Lung (tissue), 12 donors: ENCODE measurements around the gene TXNDC5. TPM values are rescaled to one million over a fixed set of nuclear protein-coding genes. Genes with fewer than 3 reads are reported as not detected.

Experiments
- ATAC-seq: fragments of 200-7000 bp; cut with Tn5 transposase; one replicate; pipeline ENCODE4 v1.9.1; 2020; ENCODE audit warnings: moderate number of reproducible peaks; ENCODE audit not compliant: insufficient read depth, low FRiP score
- DNase-seq, 3 donors: peaks; one replicate each; pipeline ENCODE4 v3.0.0-alpha.2; 2013 to 2017
- H3K27ac ChIP-seq, 2 donors: one replicate each; pipeline ENCODE4 v1.5.1; 2013; ENCODE audit warnings: mild to moderate bottlenecking in 2 of 2, moderate library complexity in 2 of 2, control low read depth in 1 of 2, inconsistent platforms in 1 of 2, low read depth in 1 of 2, low read length in 1 of 2
- H3K27me3 ChIP-seq, 3 donors: one replicate each; pipeline ENCODE4 v1.5.1; 2013; ENCODE audit warnings: low read length in 2 of 3; ENCODE audit not compliant: control insufficient read depth in 3 of 3, insufficient read depth in 3 of 3
- H3K36me3 ChIP-seq, 4 donors: one replicate each; pipeline ENCODE4 v1.5.1; 2013; ENCODE audit warnings: low read length in 4 of 4, mild to moderate bottlenecking in 1 of 4, moderate library complexity in 1 of 4; ENCODE audit not compliant: control insufficient read depth in 4 of 4, insufficient read depth in 4 of 4
- H3K4me1 ChIP-seq, 5 donors: one replicate each; pipeline ENCODE4 v1.5.1; 2013; ENCODE audit warnings: low read length in 5 of 5, mild to moderate bottlenecking in 2 of 5, moderate library complexity in 1 of 5; ENCODE audit not compliant: control insufficient read depth in 5 of 5, insufficient read depth in 5 of 5
- H3K4me3 ChIP-seq: one replicate; pipeline ENCODE4 v1.5.1; 2013; ENCODE audit warnings: mild to moderate bottlenecking, control low read depth, moderate library complexity
- H3K9ac ChIP-seq, 2 donors: one replicate each; pipeline ENCODE4 v1.5.1; 2013; ENCODE audit warnings: low read length in 2 of 2, control low read depth in 1 of 2; ENCODE audit not compliant: insufficient read depth in 1 of 2
- H3K9me3 ChIP-seq, 4 donors: one replicate each; pipeline ENCODE4 v1.5.1; 2013; ENCODE audit warnings: low read length in 3 of 4, mild to moderate bottlenecking in 1 of 4, moderate library complexity in 1 of 4; ENCODE audit not compliant: control insufficient read depth in 4 of 4, insufficient read depth in 3 of 4
- WGBS, 2 donors: extraction: QIAGEN DNeasy Blood & Tissue Kit; methylation state at CpG; one replicate each; pipeline ENCODE4 v1.1.7; 2013; 5-methylcytosine and 5-hydroxymethylcytosine counted together
- polyA plus RNA-seq, 2 donors: library from polyadenylated mRNA; stranded (reverse); fragments of 200-250 nt; gene quantifications; one replicate each; pipeline ENCODE4 v1.2.1, GENCODE V29; 2013
- total RNA-seq, 2 donors: library from RNA; depleted of rRNA in 1 of 2; stranded (reverse); fragments of >200 nt in 1 of 2; gene quantifications; one replicate each; pipeline ENCODE4 v1.2.1, GENCODE V29; 2014 to 2021
- TF ChIP-seq, protein P1 (sequence below): IDR thresholded peaks from 2 replicates; pipeline ENCODE4 v1.5.1; 2012; ENCODE audit warnings: mild to moderate bottlenecking; ENCODE audit errors: control extremely low read depth, extremely low read depth
- donor health status: control.
- donor health status: control.
- donor health status: Bipolar disorder and iron deficiency.
- donor health status: healthy.
- donor health status: DM: yes; HTN: yes; CAD: no.

TXNDC5 gene
- total and polyA plus RNA-seq, 4 donors, result 79.2 to 177 (median 123) TPM

DNA sequence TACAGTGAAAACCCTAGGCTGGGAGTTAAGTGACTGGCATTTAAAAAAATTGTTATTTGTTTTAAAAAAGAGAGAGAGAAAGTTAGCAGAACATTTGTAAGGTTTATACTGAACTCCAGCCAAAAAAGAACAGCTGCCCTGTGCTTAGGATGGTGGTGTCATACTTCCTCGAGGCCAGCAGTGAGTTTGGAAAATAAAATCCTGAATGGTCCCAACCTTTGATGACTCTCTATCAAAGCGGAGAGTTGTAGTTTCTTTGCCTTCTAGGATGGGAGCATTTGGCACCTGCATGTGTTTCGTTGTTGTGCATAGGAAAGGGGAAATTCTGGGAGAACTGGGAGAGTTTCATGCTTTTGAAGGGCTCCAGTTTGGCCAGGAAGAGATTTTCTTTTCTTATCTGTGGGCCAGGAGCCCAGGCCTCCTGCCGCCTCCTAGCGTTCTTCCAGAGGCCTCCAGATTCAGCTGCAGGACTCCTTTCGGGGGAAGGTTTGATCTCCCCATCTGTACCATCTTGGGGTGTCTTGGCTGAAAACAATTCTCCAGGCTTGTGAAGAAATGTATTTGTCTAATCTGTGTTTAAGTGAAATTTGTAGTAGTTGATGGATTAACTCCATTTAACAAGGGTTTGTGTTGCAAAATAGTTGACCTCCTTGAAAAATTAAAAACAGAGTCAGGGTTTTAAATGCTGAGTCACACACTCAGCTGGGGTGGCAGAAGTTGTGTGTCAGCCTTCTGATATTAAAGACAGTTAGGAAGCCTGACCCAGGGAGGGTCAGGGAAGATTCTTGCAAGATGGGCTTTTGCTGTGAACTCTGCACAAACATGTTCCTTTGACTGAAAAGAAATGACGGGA, 63.4 kb downstream of the TXNDC5 start:
- Histone ChIP-seq H3K4me1 (peaks cover 0 to 12% (median 0%) of the 10 kb centered on the region in 5 donors), H3K9me3 (peaks cover 0 to 10% (median 4%) of the 10 kb centered on the region in 4 donors), H3K4me3 (no peak overlapping the region), H3K9ac (no peak overlapping the region), H3K27ac (no peak overlapping the region), H3K27me3 (no peaks in the 10 kb centered on the region), H3K36me3 (no peaks in the 10 kb centered on the region)
- TF ChIP-seq, protein P1, sequence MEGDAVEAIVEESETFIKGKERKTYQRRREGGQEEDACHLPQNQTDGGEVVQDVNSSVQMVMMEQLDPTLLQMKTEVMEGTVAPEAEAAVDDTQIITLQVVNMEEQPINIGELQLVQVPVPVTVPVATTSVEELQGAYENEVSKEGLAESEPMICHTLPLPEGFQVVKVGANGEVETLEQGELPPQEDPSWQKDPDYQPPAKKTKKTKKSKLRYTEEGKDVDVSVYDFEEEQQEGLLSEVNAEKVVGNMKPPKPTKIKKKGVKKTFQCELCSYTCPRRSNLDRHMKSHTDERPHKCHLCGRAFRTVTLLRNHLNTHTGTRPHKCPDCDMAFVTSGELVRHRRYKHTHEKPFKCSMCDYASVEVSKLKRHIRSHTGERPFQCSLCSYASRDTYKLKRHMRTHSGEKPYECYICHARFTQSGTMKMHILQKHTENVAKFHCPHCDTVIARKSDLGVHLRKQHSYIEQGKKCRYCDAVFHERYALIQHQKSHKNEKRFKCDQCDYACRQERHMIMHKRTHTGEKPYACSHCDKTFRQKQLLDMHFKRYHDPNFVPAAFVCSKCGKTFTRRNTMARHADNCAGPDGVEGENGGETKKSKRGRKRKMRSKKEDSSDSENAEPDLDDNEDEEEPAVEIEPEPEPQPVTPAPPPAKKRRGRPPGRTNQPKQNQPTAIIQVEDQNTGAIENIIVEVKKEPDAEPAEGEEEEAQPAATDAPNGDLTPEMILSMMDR, result no peak
- 60 to 86% methylated on average over 7 of the region's 7 CpGs for WGBS, 2 donors
- DNase-seq (peak; percentile 32 to 86 (median 79)), ATAC-seq (no peak)

DNA sequence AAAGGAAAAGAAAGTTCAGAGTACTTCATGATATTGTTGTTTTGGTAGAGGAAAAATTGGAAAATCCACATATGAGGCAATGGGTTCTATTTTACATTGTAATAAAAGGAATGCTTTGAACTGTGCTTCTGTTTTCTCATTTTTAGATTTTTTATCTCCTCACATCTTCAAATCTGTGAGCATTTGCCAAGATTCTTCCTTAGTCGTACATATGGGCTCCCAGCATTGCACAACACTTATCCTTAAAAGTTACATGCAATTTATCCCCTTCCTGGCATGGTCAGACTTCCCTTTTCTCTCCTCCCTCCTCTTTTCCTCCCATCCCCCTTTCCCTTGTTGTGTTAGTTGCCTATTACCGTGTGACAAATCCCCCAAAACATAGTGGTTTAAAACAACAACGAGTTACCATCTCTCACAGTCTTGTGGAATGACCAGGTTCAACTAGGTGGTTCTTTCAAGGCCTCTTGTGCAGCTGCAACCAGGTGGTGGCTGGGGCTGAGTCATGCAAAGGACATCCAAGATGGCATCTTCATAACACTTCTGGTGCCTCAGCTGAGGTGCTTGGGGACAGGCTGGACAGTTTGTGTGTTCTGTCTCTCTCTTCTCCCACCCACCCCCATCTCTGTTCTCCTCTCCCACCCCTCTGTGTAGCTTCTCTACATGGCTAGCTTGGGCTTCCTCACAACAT, 68.7 kb downstream of the TXNDC5 start:
- Histone ChIP-seq H3K9ac (no peak overlapping the region), H3K9me3 (peaks cover 0 to 6% (median 4%) of the 10 kb centered on the region in 4 donors), H3K36me3 (no peaks in the 10 kb centered on the region), H3K27me3 (no peaks in the 10 kb centered on the region), H3K4me1 (peaks cover 0 to 7% (median 0%) of the 10 kb centered on the region in 5 donors), H3K4me3 (no peak overlapping the region), H3K27ac (no peak overlapping the region)
- TF ChIP-seq, protein P1, result no peak
- 74% methylated on average over 3 of the region's 3 CpGs for WGBS, 2 donors
- ATAC-seq, result no peak
- peak; percentile 23 to 89 (median 70) for DNase-seq

- no peaks in the 10 kb centered on the region for H3K27me3 ChIP-seq
- H3K9me3 ChIP-seq, result no peaks in the 10 kb centered on the region
- H3K9ac ChIP-seq, result no peak overlapping the region
- no peak overlapping the region for H3K4me3 ChIP-seq
- TF ChIP-seq, protein P1, result no peak
- no peaks in the 10 kb centered on the region for H3K36me3 ChIP-seq
- no peak overlapping the region for H3K27ac ChIP-seq
- 93 to 96% methylated on average over 4 of the region's 4 CpGs for WGBS, 2 donors
- ATAC-seq (no peak), DNase-seq (no peak)
- H3K4me1 ChIP-seq, result peaks cover 0 to 12% (median 1%) of the 10 kb centered on the region in 5 donors
These were observed 74.1 kb downstream of the TXNDC5 start for GRCh38 chr6:7836371-7837026.
